PC-3 (cell line): ENCODE measurements around the gene LHX8. TPM values are rescaled to one million over a fixed set of nuclear protein-coding genes. Genes with fewer than 3 reads are reported as not detected.

Experiments used
- ATAC-seq: fragments of 200-7000 bp; cut with Tn5 transposase; 2 replicates; pipeline ENCODE4 v1.9.1; 2020; ENCODE audit warnings: mild to moderate bottlenecking, moderate library complexity
- BruUV-seq: library from RNA; stranded (reverse); fragments of 400-500 nt; replicated peaks from 2 replicates; lab custom pipeline; 2021; lab: Mats Ljungman, UMichigan
- CTCF ChIA-PET: fragments of 300-600 bp; sonication (Branson Sonifier 250); formaldehyde crosslinking; loops from one replicate; lab custom pipeline; 2022; ENCODE audit warnings: antibody characterized with exemption; lab: Charles Lee
- POLR2A ChIA-PET: fragments of 300-600 bp; sonication (Branson Sonifier 250); formaldehyde crosslinking; loops from one replicate; lab custom pipeline; 2022; ENCODE audit warnings: antibody characterized with exemption; ENCODE audit not compliant: unreplicated experiment; lab: Charles Lee
- DNase-seq: peaks from one replicate; pipeline ENCODE4 v3.0.0-alpha.2; 2015
- H2AFZ ChIP-seq: fragments of 300-600 bp; sonication (generic); 2 replicates; pipeline ENCODE4 v1.6.0; 2016; ENCODE audit warnings: antibody characterized with exemption, low read length
- H3F3A ChIP-seq: fragments of 300-600 bp; sonication (generic); one replicate; pipeline ENCODE4 v1.6.0; 2017; ENCODE audit warnings: antibody characterized with exemption, low read length, control low read depth, mild to moderate bottlenecking; ENCODE audit not compliant: unreplicated experiment
- H3K27ac ChIP-seq: fragments of 300-600 bp; sonication (generic); 2 replicates; pipeline ENCODE4 v1.5.1; 2016; ENCODE audit warnings: mild to moderate bottlenecking, low read length
- H3K27me3 ChIP-seq: fragments of 300-600 bp; sonication (generic); 2 replicates; pipeline ENCODE4 v1.6.1; 2016; ENCODE audit warnings: low read length, mixed read lengths
- H3K36me3 ChIP-seq: fragments of 300-600 bp; sonication (generic); 2 replicates; pipeline ENCODE4 v1.6.1; 2016; ENCODE audit warnings: low read depth, mixed run types, low read length, mixed read lengths
- H3K4me1 ChIP-seq: fragments of 300-600 bp; sonication (generic); 2 replicates; pipeline ENCODE4 v1.5.1; 2016; ENCODE audit warnings: low read length; ENCODE audit not compliant: insufficient read depth
- H3K4me2 ChIP-seq: fragments of 300-600 bp; sonication (generic); 2 replicates; pipeline ENCODE4 v1.6.0; 2016; ENCODE audit warnings: low read length
- H3K4me3 ChIP-seq: fragments of 300-600 bp; sonication (generic); 2 replicates; pipeline ENCODE4 v1.5.1; 2016; ENCODE audit warnings: mild to moderate bottlenecking, low read length, mixed read lengths
- H3K79me2 ChIP-seq: fragments of 300-600 bp; sonication (generic); 2 replicates; pipeline ENCODE4 v1.6.1; 2017; ENCODE audit warnings: low read length, mixed read lengths
- H3K9ac ChIP-seq: fragments of 300-600 bp; sonication (generic); 2 replicates; pipeline ENCODE4 v1.6.0; 2016; ENCODE audit warnings: mild to moderate bottlenecking, low read length
- H3K9me2 ChIP-seq: fragments of 300-600 bp; sonication (generic); replicated peaks from 2 replicates; pipeline ENCODE4 v1.6.1; 2016; ENCODE audit warnings: mixed run types, low read length, mixed read lengths
- H3K9me3 ChIP-seq: fragments of 300-600 bp; sonication (generic); 2 replicates; pipeline ENCODE4 v1.6.1; 2016; ENCODE audit warnings: low read length, mixed read lengths
- H4K20me1 ChIP-seq: fragments of 300-600 bp; sonication (generic); 2 replicates; pipeline ENCODE4 v1.6.1; 2016; ENCODE audit warnings: low read length, mixed read lengths
- CTCF ChIP-seq: fragments of 300-600 bp; sonication (generic); conservative IDR thresholded peaks from 2 replicates; pipeline ENCODE4 v1.5.1; 2017; ENCODE audit warnings: antibody characterized with exemption, low read depth, mild to moderate bottlenecking, low read length
- EZH2 ChIP-seq: fragments of 300-600 bp; sonication (generic); IDR thresholded peaks from one replicate; pipeline ENCODE4 v1.6.1; 2017; ENCODE audit warnings: antibody characterized with exemption, mild to moderate bottlenecking, low read length; ENCODE audit not compliant: unreplicated experiment
- EZH2phosphoT487 ChIP-seq: fragments of 300-600 bp; sonication (generic); IDR thresholded peaks from 2 replicates; pipeline ENCODE4 v1.6.1; 2018; ENCODE audit warnings: mild to moderate bottlenecking, antibody characterized with exemption, low read length, borderline replicate concordance
- intact Hi-C: fragments of 100-400 bp; cut with micrococcal nuclease; formaldehyde crosslinking; loops from 2 replicates; pipeline ENCODE4 v1.9.0; 2023
- total RNA-seq: library from RNA; depleted of rRNA; stranded (reverse); fragments of >200 nt; gene quantifications from 2 replicates; pipeline ENCODE4 v1.2.3, GENCODE V29; 2014

Gene LHX8
- total RNA-seq, 1 experiment from 2014 or later, result not detected

GRCh38 chr1:75152092-75152491, 17.9 kb downstream of the LHX8 start:
- Histone ChIP-seq H2AFZ (no peak overlapping the region), H3K27me3 (peaks cover 31% of the 10 kb centered on the region; the same call in 1 of the 2 replicates), H3K4me3 (no peak overlapping the region), H3K4me2 (no peak overlapping the region), H3K27ac (no peak overlapping the region), H3K36me3 (no peaks in the 10 kb centered on the region), H3K4me1 (no peaks in the 10 kb centered on the region), H3K9ac (no peak overlapping the region), H3K9me2 (no peaks in the 10 kb centered on the region), H3F3A (no peaks in the 10 kb centered on the region), H4K20me1 (no peaks in the 10 kb centered on the region), H3K9me3 (no peaks in the 10 kb centered on the region), H3K79me2 (no peaks in the 10 kb centered on the region)
- ATAC-seq (no peak), DNase-seq (no peak)
- intact Hi-C loops, result no loop called here
- no TSS peak for BruUV-seq
- POLR2A ChIA-PET, result no interaction called here
- CTCF ChIA-PET, result no interaction called here
- TF ChIP-seq EZH2 (no peak), CTCF (no peak), EZH2phosphoT487 (no peak)

GRCh38 chr1:75159154-75159553, 25.0 kb downstream of the LHX8 start:
- BruUV-seq, result no TSS peak
- ChIA-PET CTCF (no interaction called here), POLR2A (no interaction called here)

GRCh38 chr1:75165264-75165663, 31.1 kb downstream of the LHX8 start:
- no peaks in the 10 kb centered on the region for H3K9me3 ChIP-seq
- no peaks in the 10 kb centered on the region for H3K27me3 ChIP-seq
- no peak for DNase-seq
- no peaks in the 10 kb centered on the region for H3K4me1 ChIP-seq
- no peak overlapping the region for H3K4me3 ChIP-seq
- POLR2A ChIA-PET, result no interaction called here
- BruUV-seq, result no TSS peak
- no peak for ATAC-seq
- TF ChIP-seq CTCF (no peak), EZH2 (no peak), EZH2phosphoT487 (no peak)
- CTCF ChIA-PET, result no interaction called here
- H2AFZ ChIP-seq, result no peak overlapping the region
- intact Hi-C loops, result no loop called here
- H3K9ac ChIP-seq, result no peak overlapping the region
- H4K20me1 ChIP-seq, result no peaks in the 10 kb centered on the region
- no peak overlapping the region for H3K27ac ChIP-seq
- no peaks in the 10 kb centered on the region for H3K9me2 ChIP-seq
- H3K79me2 ChIP-seq, result no peaks in the 10 kb centered on the region
- no peaks in the 10 kb centered on the region for H3F3A ChIP-seq
- H3K4me2 ChIP-seq, result no peak overlapping the region
- H3K36me3 ChIP-seq, result no peaks in the 10 kb centered on the region

More at GRCh38 chr1:75159154-75159553, 25.0 kb downstream of the LHX8 start:
- H3K9me3 ChIP-seq, result no peaks in the 10 kb centered on the region
- ATAC-seq, result no peak
- no peak overlapping the region for H2AFZ ChIP-seq
- no peaks in the 10 kb centered on the region for H3K4me1 ChIP-seq
- no peaks in the 10 kb centered on the region for H3F3A ChIP-seq
- no peak overlapping the region for H3K9ac ChIP-seq
- H3K27ac ChIP-seq, result no peak overlapping the region
- TF ChIP-seq EZH2phosphoT487, result no peak
- peaks cover 25% of the 10 kb centered on the region; the same call in 1 of the 2 replicates for H3K27me3 ChIP-seq
- intact Hi-C loops, result no loop called here
- H4K20me1 ChIP-seq, result no peaks in the 10 kb centered on the region
- no peaks in the 10 kb centered on the region for H3K36me3 ChIP-seq
- no peaks in the 10 kb centered on the region for H3K79me2 ChIP-seq
- no peaks in the 10 kb centered on the region for H3K9me2 ChIP-seq
- DNase-seq, result no peak
- H3K4me2 ChIP-seq, result no peak overlapping the region
- H3K4me3 ChIP-seq, result no peak overlapping the region
